ENCODE results near the gene CA10. TPM values are rescaled to one million over a fixed set of nuclear protein-coding genes. Genes with fewer than 3 reads are reported as not detected.

The CA10 gene
- total and polyA plus RNA-seq, 2 of the 4 experiments (the other 2 are of a cell fraction): not detected

DNA sequence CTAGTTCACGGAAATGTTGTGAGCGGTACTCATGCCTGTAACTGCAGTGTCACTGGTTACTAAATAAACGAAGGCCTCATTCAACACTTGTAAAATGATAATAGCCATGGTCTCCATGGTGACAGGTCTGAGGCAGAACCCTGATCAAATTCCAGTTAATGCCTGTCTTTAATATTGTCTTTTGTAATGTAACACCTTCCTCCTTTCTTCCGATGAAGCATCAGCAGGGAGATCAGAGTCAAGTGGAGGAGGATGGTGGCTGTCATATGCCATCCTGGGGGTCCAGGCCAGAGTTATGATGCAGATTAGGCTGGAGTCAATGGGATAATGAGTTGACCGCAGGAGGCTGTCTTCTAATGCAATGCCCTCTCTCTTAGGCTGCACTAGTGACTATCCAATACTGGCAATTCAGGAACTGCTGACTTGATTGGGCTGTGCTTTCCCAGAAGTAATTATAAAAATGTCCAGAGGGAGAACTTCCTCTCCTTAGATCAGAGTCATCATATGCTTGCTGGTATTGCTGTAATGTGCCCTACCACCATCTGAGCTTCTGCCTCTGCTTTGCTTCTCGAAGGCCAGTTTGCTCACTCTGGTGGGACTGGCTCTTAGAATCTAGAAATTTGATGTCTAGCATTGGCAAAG, 419.1 kb downstream of the CA10 start:
- H3K79me1 ChIP-seq (ENCODE audit: low read depth in 1 of 2, low read length in 2 of 2): no peaks in the 10 kb centered on the region
- H3K27ac ChIP-seq (ENCODE audit: insufficient read depth, low read length): no peak overlapping the region
- WGBS, 2 experiments (ENCODE audit: extremely low coverage in 2 of 2, insufficient read length in 1 of 2): 60% methylated on average over 2 of the region's 6 CpGs; no CpG with 5 or more reads in 1 of the 2 experiments
- dilution Hi-C loops (cut with HindIII; ENCODE audit: low sequenced_read_pairs, unreplicated experiment) (no loop called here), intact Hi-C loops (cut with micrococcal nuclease) (no loop called here), in situ Hi-C loops (cut with MboI; ENCODE audit: low sequenced_read_pairs) (no loop called here)
- BruUV-seq (replicated peaks): no TSS peak
- no peak overlapping the region for H4K91ac ChIP-seq (ENCODE audit: insufficient read depth, low read depth, low read length)
- H3K9me3 ChIP-seq (ENCODE audit: control insufficient read depth, insufficient read depth, low read length): peaks cover 20% of the 10 kb centered on the region
- H2AK5ac ChIP-seq (ENCODE audit: low read depth, low read length): no peak overlapping the region
- H3K4me1 ChIP-seq (ENCODE audit: control insufficient read depth, insufficient read depth, low read length): no peaks in the 10 kb centered on the region
- no peak overlapping the region for H3K4me2 ChIP-seq (ENCODE audit: low read depth, low read length)
- H2BK20ac ChIP-seq (ENCODE audit: low read depth, low read length): no peak overlapping the region
- H4K5ac ChIP-seq (ENCODE audit: low read depth, low read length): no peak overlapping the region
- H3K4ac ChIP-seq (ENCODE audit: low read depth, low read length): no peak overlapping the region
- H3K4me3 ChIP-seq (ENCODE audit: insufficient read depth, low read depth, low read length): no peak overlapping the region
- no peak for ATAC-seq (ENCODE audit: low read depth)
- no peak overlapping the region for H3K18ac ChIP-seq (ENCODE audit: low read depth, low read length)
- DNase-seq: no peak
- no peak overlapping the region for H4K8ac ChIP-seq (ENCODE audit: low read depth in 2 of 2, low read length in 2 of 2)
- TF ChIP-seq MXI1 (IDR thresholded peaks at IDR 0.05; ENCODE audit: borderline replicate concordance, low read depth, low read length) (no peak), NFE2L2 (IDR thresholded peaks at IDR 0.05; ENCODE audit: low read depth, low read length) (no peak), FOS (IDR thresholded peaks at IDR 0.05; ENCODE audit: low read depth, low read length) (no peak), BHLHE40 (IDR thresholded peaks at IDR 0.05; ENCODE audit: low read depth, low read length) (no peak), RCOR1 (IDR thresholded peaks at IDR 0.05; ENCODE audit: insufficient replicate concordance, low read length) (no peak), POLR2A (IDR thresholded peaks at IDR 0.05; ENCODE audit: low read depth, low read length) (no peak), RFX5 (IDR thresholded peaks at IDR 0.05; ENCODE audit: low read depth, low read length) (no peak), MAZ (IDR thresholded peaks at IDR 0.05; ENCODE audit: borderline replicate concordance, low read depth, low read length) (no peak), SMC3 (IDR thresholded peaks at IDR 0.05; ENCODE audit: low read depth, low read length) (no peak), CEBPB (IDR thresholded peaks at IDR 0.05; ENCODE audit: low read depth, low read length) (no peak)
- TF ChIP-seq, protein P1, sequence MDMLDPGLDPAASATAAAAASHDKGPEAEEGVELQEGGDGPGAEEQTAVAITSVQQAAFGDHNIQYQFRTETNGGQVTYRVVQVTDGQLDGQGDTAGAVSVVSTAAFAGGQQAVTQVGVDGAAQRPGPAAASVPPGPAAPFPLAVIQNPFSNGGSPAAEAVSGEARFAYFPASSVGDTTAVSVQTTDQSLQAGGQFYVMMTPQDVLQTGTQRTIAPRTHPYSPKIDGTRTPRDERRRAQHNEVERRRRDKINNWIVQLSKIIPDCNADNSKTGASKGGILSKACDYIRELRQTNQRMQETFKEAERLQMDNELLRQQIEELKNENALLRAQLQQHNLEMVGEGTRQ (IDR thresholded peaks at IDR 0.05; ENCODE audit: low read depth, low read length): no peak
- H3K14ac ChIP-seq (replicated peaks; ENCODE audit: low read depth, low read length): no peak overlapping the region
- H2BK5ac ChIP-seq (ENCODE audit: low read depth, low read length, poor library complexity, severe bottlenecking): no peak overlapping the region
- no peak overlapping the region for H2AFZ ChIP-seq (replicated peaks; ENCODE audit: low read length, poor library complexity)
- H3K27me3 ChIP-seq (ENCODE audit: control insufficient read depth, insufficient read depth, low read length): no peaks in the 10 kb centered on the region
- H2BK15ac ChIP-seq (ENCODE audit: low read depth, low read length): no peak overlapping the region
- H4K20me1 ChIP-seq (ENCODE audit: insufficient read depth, low read length): no peaks in the 10 kb centered on the region
- H3K36me3 ChIP-seq (ENCODE audit: control insufficient read depth, insufficient read depth, low read length): no peaks in the 10 kb centered on the region
- no peaks in the 10 kb centered on the region for H3K9me1 ChIP-seq (ENCODE audit: insufficient read depth, low read length)
- CTCF ChIA-PET: no interaction called here
- H3K56ac ChIP-seq (ENCODE audit: extremely low read depth, insufficient read depth, low read length): no peak overlapping the region
- no peak overlapping the region for H3K23ac ChIP-seq (ENCODE audit: low read depth, low read length)
- no peak overlapping the region for H2BK120ac ChIP-seq (ENCODE audit: low read depth, low read length)
- H3K9ac ChIP-seq (ENCODE audit: low read depth, low read length): no peak overlapping the region
- POLR2A ChIA-PET (ENCODE audit: unreplicated experiment): no interaction called here
- no peak overlapping the region for H2AK9ac ChIP-seq (replicated peaks; ENCODE audit: low read depth, low read length, poor library complexity)
